Lung (tissue), 12 donors: Measurements from ENCODE around the gene TOLLIP. TPM values are rescaled to one million over a fixed set of nuclear protein-coding genes. Genes with fewer than 3 reads are reported as not detected.

ENCODE experiments used
- ATAC-seq: fragments of 200-7000 bp; cut with Tn5 transposase; one replicate; pipeline ENCODE4 v1.9.1; 2020; ENCODE audit warnings: moderate number of reproducible peaks; ENCODE audit not compliant: insufficient read depth, low FRiP score
- DNase-seq, 3 donors: peaks; one replicate each; pipeline ENCODE4 v3.0.0-alpha.2; 2013 to 2017
- H3K27ac ChIP-seq, 2 donors: one replicate each; pipeline ENCODE4 v1.5.1; 2013; ENCODE audit warnings: mild to moderate bottlenecking in 2 of 2, moderate library complexity in 2 of 2, control low read depth in 1 of 2, inconsistent platforms in 1 of 2, low read depth in 1 of 2, low read length in 1 of 2
- H3K27me3 ChIP-seq, 3 donors: one replicate each; pipeline ENCODE4 v1.5.1; 2013; ENCODE audit warnings: low read length in 2 of 3; ENCODE audit not compliant: control insufficient read depth in 3 of 3, insufficient read depth in 3 of 3
- H3K36me3 ChIP-seq, 4 donors: one replicate each; pipeline ENCODE4 v1.5.1; 2013; ENCODE audit warnings: low read length in 4 of 4, mild to moderate bottlenecking in 1 of 4, moderate library complexity in 1 of 4; ENCODE audit not compliant: control insufficient read depth in 4 of 4, insufficient read depth in 4 of 4
- H3K4me1 ChIP-seq, 5 donors: one replicate each; pipeline ENCODE4 v1.5.1; 2013; ENCODE audit warnings: low read length in 5 of 5, mild to moderate bottlenecking in 2 of 5, moderate library complexity in 1 of 5; ENCODE audit not compliant: control insufficient read depth in 5 of 5, insufficient read depth in 5 of 5
- H3K4me3 ChIP-seq: one replicate; pipeline ENCODE4 v1.5.1; 2013; ENCODE audit warnings: mild to moderate bottlenecking, control low read depth, moderate library complexity
- H3K9ac ChIP-seq, 2 donors: one replicate each; pipeline ENCODE4 v1.5.1; 2013; ENCODE audit warnings: low read length in 2 of 2, control low read depth in 1 of 2; ENCODE audit not compliant: insufficient read depth in 1 of 2
- H3K9me3 ChIP-seq, 4 donors: one replicate each; pipeline ENCODE4 v1.5.1; 2013; ENCODE audit warnings: low read length in 3 of 4, mild to moderate bottlenecking in 1 of 4, moderate library complexity in 1 of 4; ENCODE audit not compliant: control insufficient read depth in 4 of 4, insufficient read depth in 3 of 4
- CTCF ChIP-seq: IDR thresholded peaks from 2 replicates; pipeline ENCODE4 v1.5.1; 2012; ENCODE audit warnings: mild to moderate bottlenecking; ENCODE audit errors: control extremely low read depth, extremely low read depth
- WGBS, 2 donors: extraction: QIAGEN DNeasy Blood & Tissue Kit; methylation state at CpG; one replicate each; pipeline ENCODE4 v1.1.7; 2013; 5-methylcytosine and 5-hydroxymethylcytosine counted together
- polyA plus RNA-seq, 2 donors: library from polyadenylated mRNA; stranded (reverse); fragments of 200-250 nt; gene quantifications; one replicate each; pipeline ENCODE4 v1.2.1, GENCODE V29; 2013
- total RNA-seq, 2 donors: library from RNA; depleted of rRNA in 1 of 2; stranded (reverse); fragments of >200 nt in 1 of 2; gene quantifications; one replicate each; pipeline ENCODE4 v1.2.1, GENCODE V29; 2014 to 2021
- donor health status: control.
- donor health status: control.
- donor health status: Bipolar disorder and iron deficiency.
- donor health status: healthy.
- donor health status: DM: yes; HTN: yes; CAD: no.

The TOLLIP gene
- total and polyA plus RNA-seq, 4 donors = 26.9 to 79.4 (median 43.4) TPM

GRCh38 chr11:1287928-1288327, 21.5 kb downstream of the TOLLIP start:
- Histone ChIP-seq H3K36me3 (peaks cover 4 to 75% (median 18%) of the 10 kb centered on the region in 4 donors), H3K9ac (no peak overlapping the region), H3K27ac (no peak overlapping the region), H3K4me1 (no peaks in the 10 kb centered on the region), H3K9me3 (no peaks in the 10 kb centered on the region), H3K27me3 (no peaks in the 10 kb centered on the region), H3K4me3 (no peak overlapping the region)
- TF ChIP-seq CTCF = no peak
- 93 to 95% methylated on average over 9 of the region's 9 CpGs for WGBS, 2 donors
- no peak for ATAC-seq
- no peak for DNase-seq

GRCh38 chr11:1285876-1286275, 23.6 kb downstream of the TOLLIP start:
- ATAC-seq (no peak), DNase-seq (no peak)
- TF ChIP-seq CTCF = no peak
- WGBS, 2 donors = 94 to 97% methylated on average over 17 of the region's 17 CpGs
- Histone ChIP-seq H3K9ac (no peak overlapping the region), H3K4me3 (no peak overlapping the region), H3K27me3 (no peaks in the 10 kb centered on the region), H3K9me3 (no peaks in the 10 kb centered on the region), H3K4me1 (peaks cover 0 to 3% (median 0%) of the 10 kb centered on the region in 5 donors), H3K27ac (no peak overlapping the region), H3K36me3 (peaks cover 4 to 80% (median 18%) of the 10 kb centered on the region in 4 donors)

- no peak for TF ChIP-seq CTCF
- Histone ChIP-seq H3K27me3 (no peaks in the 10 kb centered on the region), H3K36me3 (peaks cover 4 to 80% (median 18%) of the 10 kb centered on the region in 4 donors), H3K27ac (no peak overlapping the region), H3K9ac (no peak overlapping the region), H3K4me3 (no peak overlapping the region), H3K4me1 (peaks cover 0 to 3% (median 0%) of the 10 kb centered on the region in 5 donors), H3K9me3 (no peaks in the 10 kb centered on the region)
- ATAC-seq (no peak), DNase-seq (no peak)
- 96 to 97% methylated on average over 23 of the region's 23 CpGs for WGBS, 2 donors
These were observed 24.1 kb downstream of the TOLLIP start for GRCh38 chr11:1285316-1285744.

GRCh38 chr11:1283906-1284305, 25.5 kb downstream of the TOLLIP start:
- Histone ChIP-seq H3K36me3 (peaks cover 4 to 78% (median 13%) of the 10 kb centered on the region in 4 donors), H3K9me3 (no peaks in the 10 kb centered on the region), H3K27ac (no peak overlapping the region), H3K4me3 (no peak overlapping the region), H3K9ac (no peak overlapping the region), H3K27me3 (no peaks in the 10 kb centered on the region), H3K4me1 (peaks cover 0 to 3% (median 0%) of the 10 kb centered on the region in 5 donors)
- no peak for DNase-seq
- WGBS, 2 donors = 92 to 93% methylated on average over 8 of the region's 8 CpGs
- no peak for TF ChIP-seq CTCF
- no peak for ATAC-seq
